ENCODE data around the gene IQSEC1. TPM values are rescaled to one million over a fixed set of nuclear protein-coding genes. Genes with fewer than 3 reads are reported as not detected.

IQSEC1 gene
- total RNA-seq, 4 donors from 2014 or later = 24.0 to 43.0 (median 31.8) TPM

- Histone ChIP-seq H3K27me3 (no peaks in the 10 kb centered on the region), H3K4me1 (no peaks in the 10 kb centered on the region), H3K9me3 (no peaks in the 10 kb centered on the region), H3K4me3 (no peak overlapping the region), H3K36me3 (peaks cover 0 to 22% (median 6%) of the 10 kb centered on the region in 4 donors), H3K27ac (no peak overlapping the region)
- TF ChIP-seq POLR2A (IDR thresholded peaks at IDR 0.05) = no peak
- no peak for TF ChIP-seq CTCF (IDR thresholded peaks at IDR 0.05)
- no peak for TF ChIP-seq EP300 (IDR thresholded peaks at IDR 0.05; ENCODE audit: low read depth)
- TF ChIP-seq POLR2AphosphoS5 (IDR thresholded peaks at IDR 0.05) = no peak
- in situ Hi-C loops (cut with MboI; ENCODE audit: low pct_ligation_motif_present in 1 of 4, low pct_unique_long_range_greater_than_20kb in 1 of 4, low sequenced_read_pairs in 3 of 4) (no loop called here), intact Hi-C loops (cut with DNase I; ENCODE audit: low total_unique reads) (no loop called here)
- no peak for DNase-seq
- 62 to 92% methylated on average over 2 to 7 of the region's 7 CpGs for WGBS, 2 donors (ENCODE audit: low coverage in 1 of 2)
Measured at GRCh38 chr3:12908859-12909258, 164.4 kb downstream of the IQSEC1 start.

GRCh38 chr3:12908136-12908730 lies 165.0 kb downstream of the IQSEC1 start:
- peaks cover 0 to 22% (median 6%) of the 10 kb centered on the region in 4 donors for H3K36me3 ChIP-seq
- intact Hi-C loops (cut with DNase I; ENCODE audit: low total_unique reads) (no loop called here), in situ Hi-C loops (cut with MboI; ENCODE audit: low pct_ligation_motif_present in 1 of 4, low pct_unique_long_range_greater_than_20kb in 1 of 4, low sequenced_read_pairs in 3 of 4) (no loop called here)
- no peaks in the 10 kb centered on the region for H3K27me3 ChIP-seq
- no peak for DNase-seq
- WGBS, 2 donors (ENCODE audit: low coverage in 1 of 2) = 82 to 96% methylated on average over 3 to 28 of the region's 28 CpGs
- H3K4me3 ChIP-seq = no peak overlapping the region
- H3K27ac ChIP-seq = no peak overlapping the region
- H3K9me3 ChIP-seq = no peaks in the 10 kb centered on the region
- no peaks in the 10 kb centered on the region for H3K4me1 ChIP-seq
- no peak for TF ChIP-seq EP300 (IDR thresholded peaks at IDR 0.05; ENCODE audit: low read depth)
- no peak for TF ChIP-seq POLR2A (IDR thresholded peaks at IDR 0.05)
- TF ChIP-seq POLR2AphosphoS5 (IDR thresholded peaks at IDR 0.05) = no peak
- no peak for TF ChIP-seq CTCF (IDR thresholded peaks at IDR 0.05)

GRCh38 chr3:12907729-12908128 lies 165.5 kb downstream of the IQSEC1 start:
- in situ Hi-C loops (cut with MboI; ENCODE audit: low pct_ligation_motif_present in 1 of 4, low pct_unique_long_range_greater_than_20kb in 1 of 4, low sequenced_read_pairs in 3 of 4) (no loop called here), intact Hi-C loops (cut with DNase I; ENCODE audit: low total_unique reads) (no loop called here)
- no peaks in the 10 kb centered on the region for H3K9me3 ChIP-seq
- no peak for DNase-seq
- H3K4me3 ChIP-seq = no peak overlapping the region
- H3K36me3 ChIP-seq = peaks cover 0 to 22% (median 6%) of the 10 kb centered on the region in 4 donors
- H3K27ac ChIP-seq = no peak overlapping the region
- WGBS, 2 donors (ENCODE audit: low coverage in 1 of 2) = 93 to 100% methylated on average over 5 to 18 of the region's 18 CpGs
- TF ChIP-seq POLR2AphosphoS5 (IDR thresholded peaks at IDR 0.05) (no peak), EP300 (IDR thresholded peaks at IDR 0.05; ENCODE audit: low read depth) (no peak), POLR2A (IDR thresholded peaks at IDR 0.05) (no peak), CTCF (IDR thresholded peaks at IDR 0.05) (no peak)
- no peaks in the 10 kb centered on the region for H3K4me1 ChIP-seq
- no peaks in the 10 kb centered on the region for H3K27me3 ChIP-seq

- in situ Hi-C loops (cut with MboI; ENCODE audit: low pct_ligation_motif_present in 1 of 4, low pct_unique_long_range_greater_than_20kb in 1 of 4, low sequenced_read_pairs in 3 of 4) (no loop called here), intact Hi-C loops (cut with DNase I; ENCODE audit: low total_unique reads) (no loop called here)
- 94 to 96% methylated on average over 2 to 16 of the region's 16 CpGs for WGBS, 2 donors (ENCODE audit: low coverage in 1 of 2)
Measured at GRCh38 chr3:12907296-12907695, 165.9 kb downstream of the IQSEC1 start.

More at GRCh38 chr3:12907296-12907695, 165.9 kb downstream of the IQSEC1 start:
- no peak for DNase-seq
- Histone ChIP-seq H3K27me3 (no peaks in the 10 kb centered on the region), H3K4me1 (no peaks in the 10 kb centered on the region), H3K36me3 (peaks cover 0 to 22% (median 6%) of the 10 kb centered on the region in 4 donors), H3K9me3 (no peaks in the 10 kb centered on the region), H3K4me3 (no peak overlapping the region), H3K27ac (no peak overlapping the region)
- TF ChIP-seq POLR2AphosphoS5 (IDR thresholded peaks at IDR 0.05) (no peak), EP300 (IDR thresholded peaks at IDR 0.05; ENCODE audit: low read depth) (no peak), POLR2A (IDR thresholded peaks at IDR 0.05) (no peak), CTCF (IDR thresholded peaks at IDR 0.05) (no peak)

Measured in transverse colon (tissue), 4 donors.